NB4 (cell line): ENCODE results near the gene SEC31A.

ENCODE experiments used
- CTCF ChIP-seq: IDR thresholded peaks from one replicate; pipeline ENCODE4 v1.5.1; 2012; ENCODE audit warnings: low read depth, low read length
- MAX ChIP-seq: IDR thresholded peaks from 2 replicates; pipeline ENCODE4 v1.6.1; 2011; ENCODE audit warnings: low read depth, low read length
- MYC ChIP-seq: IDR thresholded peaks from 2 replicates; pipeline ENCODE4 v1.6.1; 2011; ENCODE audit warnings: low read depth, low read length
- POLR2A ChIP-seq: IDR thresholded peaks from 2 replicates; pipeline ENCODE4 v1.6.1; 2011; ENCODE audit warnings: mild to moderate bottlenecking; ENCODE audit not compliant: insufficient read length; ENCODE audit errors: extremely low read depth

- TF ChIP-seq CTCF (no peak), MAX (no peak), POLR2A (no peak), MYC (no peak)
Measured at GRCh38 chr4:82780170-82780751, 110.7 kb downstream of the SEC31A start.
